WTC11 (cell line): ENCODE measurements around the gene RPTOR. TPM values are rescaled to one million over a fixed set of nuclear protein-coding genes. Genes with fewer than 3 reads are reported as not detected.

ENCODE experiments used
- ATAC-seq: fragments of 200-7000 bp; cut with Tn5 transposase; 2 replicates; pipeline ENCODE4 v1.10.0; 2021; ENCODE audit warnings: mild to moderate bottlenecking, moderate library complexity
- CTCF ChIA-PET: fragments of 300-600 bp; sonication (Branson Sonifier 250); formaldehyde crosslinking; loops from one replicate; lab custom pipeline; 2021; ENCODE audit warnings: antibody characterized with exemption; lab: Charles Lee
- POLR2A ChIA-PET: fragments of 350-600 bp; sonication (Branson Sonifier 250); formaldehyde crosslinking; loops from one replicate; lab custom pipeline; 2021; ENCODE audit warnings: antibody characterized with exemption; lab: Charles Lee
- DNase-seq: peaks from one replicate; pipeline ENCODE4 v3.0.0; 2021; ENCODE audit warnings: low spot score
- H3K27ac Mint-ChIP-seq: 2 replicates; pipeline ENCODE4 v1.8.0; 2021; ENCODE audit warnings: mixed read lengths
- H3K27me3 Mint-ChIP-seq: 2 replicates; pipeline ENCODE4 v1.8.0; 2021; ENCODE audit warnings: low read depth, mild to moderate bottlenecking, moderate library complexity, mixed read lengths
- H3K36me3 Mint-ChIP-seq: 2 replicates; pipeline ENCODE4 v1.8.0; 2021; ENCODE audit warnings: mixed read lengths
- H3K4me1 Mint-ChIP-seq: 2 replicates; pipeline ENCODE4 v1.8.0; 2022; ENCODE audit warnings: mixed read lengths
- H3K4me3 Mint-ChIP-seq: 2 replicates; pipeline ENCODE4 v1.8.0; 2021; ENCODE audit warnings: mild to moderate bottlenecking, moderate library complexity, mixed read lengths
- H3K9me3 Mint-ChIP-seq: 2 replicates; pipeline ENCODE4 v1.8.0; 2021; ENCODE audit warnings: mixed read lengths
- ATF3 ChIP-seq: sonication (generic); formaldehyde crosslinking; conservative IDR thresholded peaks from 2 replicates; pipeline ENCODE4 v1.8.1; 2022; ENCODE audit warnings: mild to moderate bottlenecking, missing genetic modification reagents
- CTCF ChIP-seq: fragments of 200-600 bp; IDR thresholded peaks from 2 replicates; pipeline ENCODE4 v1.8.0; 2022; ENCODE audit warnings: antibody characterized with exemption
- E2F1 ChIP-seq: sonication (generic); formaldehyde crosslinking; IDR thresholded peaks from 2 replicates; pipeline ENCODE4 v1.8.0; 2022; ENCODE audit warnings: mild to moderate bottlenecking, missing genetic modification reagents
- ESRRA ChIP-seq: sonication (generic); formaldehyde crosslinking; IDR thresholded peaks from 2 replicates; pipeline ENCODE4 v1.8.1; 2022; ENCODE audit warnings: mild to moderate bottlenecking, missing genetic modification reagents, borderline replicate concordance
- FOXJ3 ChIP-seq: sonication (generic); formaldehyde crosslinking; IDR thresholded peaks from 2 replicates; pipeline ENCODE4 v1.9.0; 2021; ENCODE audit warnings: missing genetic modification reagents, mild to moderate bottlenecking, borderline replicate concordance
- IRF2 ChIP-seq: sonication (generic); formaldehyde crosslinking; IDR thresholded peaks from 2 replicates; pipeline ENCODE4 v1.8.0; 2022; ENCODE audit warnings: low read depth, missing genetic modification reagents, borderline replicate concordance
- JUN ChIP-seq: sonication (generic); formaldehyde crosslinking; IDR thresholded peaks from 2 replicates; pipeline ENCODE4 v1.8.0; 2023; ENCODE audit warnings: mild to moderate bottlenecking, missing genetic modification reagents
- MXD4 ChIP-seq: fragments of 250-450 bp; sonication (Bioruptor Pico); IDR thresholded peaks from 2 replicates; pipeline ENCODE4 v1.8.0; 2021; ENCODE audit warnings: mild to moderate bottlenecking, moderate library complexity, borderline replicate concordance
- PRRX2 ChIP-seq: fragments of 250-450 bp; sonication (Bioruptor Pico); IDR thresholded peaks from 2 replicates; pipeline ENCODE4 v1.8.0; 2021; ENCODE audit warnings: mild to moderate bottlenecking
- SP1 ChIP-seq: sonication (generic); formaldehyde crosslinking; conservative IDR thresholded peaks from 2 replicates; pipeline ENCODE4 v1.8.1; 2022; ENCODE audit warnings: missing genetic modification reagents
- TEAD4 ChIP-seq: sonication (generic); formaldehyde crosslinking; IDR thresholded peaks from 2 replicates; pipeline ENCODE4 v1.8.0; 2022; ENCODE audit warnings: mild to moderate bottlenecking, missing genetic modification reagents
- ZNF281 ChIP-seq: sonication (generic); formaldehyde crosslinking; IDR thresholded peaks from 2 replicates; pipeline ENCODE4 v1.8.0; 2023; ENCODE audit warnings: mild to moderate bottlenecking, missing genetic modification reagents
- ZNF317 ChIP-seq: sonication (generic); formaldehyde crosslinking; IDR thresholded peaks from 2 replicates; pipeline ENCODE4 v1.8.1; 2023; ENCODE audit warnings: low read depth, mild to moderate bottlenecking, moderate library complexity, missing genetic modification reagents, borderline replicate concordance
- total RNA-seq: library from RNA; stranded (reverse); gene quantifications from 3 replicates; pipeline ENCODE4 v1.2.3, GENCODE V29; 2021

The RPTOR gene
- total RNA-seq, 1 experiment from 2014 or later: 41.0 TPM

- TF ChIP-seq ZNF317 (CRISPR knock-in tag): no peak
- no peak for TF ChIP-seq MXD4
- TF ChIP-seq FOXJ3 (CRISPR knock-in tag): no peak
- TF ChIP-seq IRF2 (CRISPR knock-in tag): no peak
- TF ChIP-seq TEAD4 (CRISPR knock-in tag): no peak
- no peak for TF ChIP-seq ESRRA
- TF ChIP-seq PRRX2 (CRISPR knock-in tag): no peak
Measured at GRCh38 chr17:80948019-80948975, 403.7 kb downstream of the RPTOR start (continued).

- CTCF ChIA-PET: interaction anchor here (0.8 kb wide), 1 partner anchor 11 kb away, joined by 3 read pairs; no protein-coding TSS in a partner anchor
- DNase-seq (peak; percentile 8), ATAC-seq (no peak)
- H3K9me3 Mint-ChIP-seq: peaks cover 8% of the 10 kb centered on the region
- no peak overlapping the region for H3K4me3 Mint-ChIP-seq
- no peak overlapping the region for H3K27ac Mint-ChIP-seq
- TF ChIP-seq E2F1 (CRISPR knock-in tag): no peak
- no peak for TF ChIP-seq ATF3
- no peak for TF ChIP-seq JUN
- TF ChIP-seq SP1 (CRISPR knock-in tag): no peak
- H3K4me1 Mint-ChIP-seq: no peaks in the 10 kb centered on the region
- peaks cover 17% of the 10 kb centered on the region for H3K36me3 Mint-ChIP-seq
- H3K27me3 Mint-ChIP-seq: no peaks in the 10 kb centered on the region
- POLR2A ChIA-PET: no interaction called here
Measured at GRCh38 chr17:80948976-80949450, 404.4 kb downstream of the RPTOR start.

GRCh38 chr17:80949451-80950421, 405.1 kb downstream of the RPTOR start:
- DNase-seq (peak; percentile 61), ATAC-seq (peak; percentile 84)
- no peak for TF ChIP-seq ZNF281 (CRISPR knock-in tag)
- TF ChIP-seq CTCF: peak; percentile 12; the same call in 1 of the 2 replicates
- Mint-ChIP-seq H3K4me3 (no peak overlapping the region), H3K27me3 (no peaks in the 10 kb centered on the region), H3K9me3 (peaks cover 8% of the 10 kb centered on the region), H3K4me1 (no peaks in the 10 kb centered on the region), H3K27ac (no peak overlapping the region), H3K36me3 (peaks cover 17% of the 10 kb centered on the region)
- ChIA-PET POLR2A (no interaction called here), CTCF (interaction anchor here (0.8 kb wide), 1 partner anchor 12 kb away, joined by 3 read pairs; no protein-coding TSS in a partner anchor)
